Lower lobe of right lung (tissue), 2 donors: ENCODE data around the gene RTL5. TPM values are rescaled to one million over a fixed set of nuclear protein-coding genes. Genes with fewer than 3 reads are reported as not detected.

Experiments
- ATAC-seq, 2 donors: fragments of 200-7000 bp; cut with Tn5 transposase; one replicate each; pipeline ENCODE4 v1.9.1; 2020 to 2022; ENCODE audit warnings: mild to moderate bottlenecking in 2 of 2, moderate library complexity in 2 of 2
- DNase-seq: peaks from one replicate; pipeline ENCODE4 v3.0.0-alpha.2; 2020
- H3K27ac ChIP-seq: fragments of 200-600 bp; one replicate; pipeline ENCODE4 v1.8.0; 2022
- H3K27me3 ChIP-seq: fragments of 200-600 bp; one replicate; pipeline ENCODE4 v1.8.0; 2022; ENCODE audit warnings: low read depth
- H3K36me3 ChIP-seq: fragments of 200-600 bp; one replicate; pipeline ENCODE4 v1.8.0; 2022; ENCODE audit warnings: mild to moderate bottlenecking
- H3K4me1 ChIP-seq: fragments of 200-600 bp; one replicate; pipeline ENCODE4 v1.8.0; 2022
- H3K4me3 ChIP-seq: fragments of 200-600 bp; one replicate; pipeline ENCODE4 v1.8.0; 2022; ENCODE audit warnings: mild to moderate bottlenecking
- H3K9me3 ChIP-seq: fragments of 200-600 bp; one replicate; pipeline ENCODE4 v1.8.0; 2022
- intact Hi-C: fragments of 100-400 bp; cut with DNase I; formaldehyde crosslinking; loops from one replicate; pipeline ENCODE4 v1.11.0; 2022
- total RNA-seq: library from RNA; stranded (reverse); fragmentation: NEBNext Ultra II Directional; extraction: Animal tissue kit (Norgen Biotek cat#: 25700); gene quantifications from one replicate; pipeline ENCODE4 v1.2.1, GENCODE V29; 2021
- TF ChIP-seq, protein P1 (sequence below): fragments of 200-600 bp; IDR thresholded peaks from one replicate; pipeline ENCODE4 v1.8.0; 2022; ENCODE audit warnings: antibody characterized with exemption, mild to moderate bottlenecking
- donor health status: DM: no; HTN: yes; CAD: no; lungs with severe emphysema.

The RTL5 gene
- total RNA-seq, 1 donor from 2014 or later, result 9.9 TPM

GRCh38 chrX:72165551-72165950 lies 33.8 kb upstream of the RTL5 start:
- Histone ChIP-seq H3K27me3 (no peaks in the 10 kb centered on the region), H3K9me3 (no peaks in the 10 kb centered on the region), H3K36me3 (no peaks in the 10 kb centered on the region), H3K4me1 (no peaks in the 10 kb centered on the region), H3K4me3 (no peak overlapping the region), H3K27ac (no peak overlapping the region)
- no peak for ATAC-seq
- TF ChIP-seq, protein P1, sequence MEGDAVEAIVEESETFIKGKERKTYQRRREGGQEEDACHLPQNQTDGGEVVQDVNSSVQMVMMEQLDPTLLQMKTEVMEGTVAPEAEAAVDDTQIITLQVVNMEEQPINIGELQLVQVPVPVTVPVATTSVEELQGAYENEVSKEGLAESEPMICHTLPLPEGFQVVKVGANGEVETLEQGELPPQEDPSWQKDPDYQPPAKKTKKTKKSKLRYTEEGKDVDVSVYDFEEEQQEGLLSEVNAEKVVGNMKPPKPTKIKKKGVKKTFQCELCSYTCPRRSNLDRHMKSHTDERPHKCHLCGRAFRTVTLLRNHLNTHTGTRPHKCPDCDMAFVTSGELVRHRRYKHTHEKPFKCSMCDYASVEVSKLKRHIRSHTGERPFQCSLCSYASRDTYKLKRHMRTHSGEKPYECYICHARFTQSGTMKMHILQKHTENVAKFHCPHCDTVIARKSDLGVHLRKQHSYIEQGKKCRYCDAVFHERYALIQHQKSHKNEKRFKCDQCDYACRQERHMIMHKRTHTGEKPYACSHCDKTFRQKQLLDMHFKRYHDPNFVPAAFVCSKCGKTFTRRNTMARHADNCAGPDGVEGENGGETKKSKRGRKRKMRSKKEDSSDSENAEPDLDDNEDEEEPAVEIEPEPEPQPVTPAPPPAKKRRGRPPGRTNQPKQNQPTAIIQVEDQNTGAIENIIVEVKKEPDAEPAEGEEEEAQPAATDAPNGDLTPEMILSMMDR, result no peak
- intact Hi-C loops, result no loop called here
- DNase-seq, result no peak

GRCh38 chrX:72159769-72160168 lies 28.1 kb upstream of the RTL5 start:
- DNase-seq (no peak), ATAC-seq (no peak)
- intact Hi-C loops, result no loop called here
- TF ChIP-seq, protein P1, result no peak
- Histone ChIP-seq H3K36me3 (no peaks in the 10 kb centered on the region), H3K9me3 (no peaks in the 10 kb centered on the region), H3K27me3 (no peaks in the 10 kb centered on the region), H3K4me3 (no peak overlapping the region), H3K27ac (no peak overlapping the region), H3K4me1 (no peaks in the 10 kb centered on the region)

DNA sequence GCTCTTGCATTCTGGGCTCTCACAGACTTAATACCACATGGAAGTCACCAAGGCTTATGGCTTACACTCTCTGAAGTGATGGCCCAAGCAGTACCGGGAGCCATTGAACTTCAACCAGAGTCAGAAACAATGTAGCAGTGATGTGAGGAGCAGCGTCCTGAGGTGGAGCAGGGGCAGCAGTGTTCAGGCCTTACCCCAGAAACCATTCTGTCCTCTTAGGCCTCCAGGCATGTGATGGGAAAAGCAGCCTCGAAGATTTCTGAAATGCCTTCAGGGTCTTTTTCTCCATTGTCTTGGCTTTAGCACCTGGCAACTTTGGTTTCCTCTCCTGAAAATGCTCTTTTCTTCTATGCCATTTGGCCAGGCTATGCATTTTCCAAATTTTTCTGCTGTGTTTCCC lies 27.1 kb upstream of the RTL5 start:
- TF ChIP-seq, protein P1, result no peak
- no peak overlapping the region for H3K4me3 ChIP-seq
- H3K9me3 ChIP-seq, result no peaks in the 10 kb centered on the region
- H3K27ac ChIP-seq, result no peak overlapping the region
- ATAC-seq (no peak), DNase-seq (no peak)
- intact Hi-C loops, result no loop called here
- no peaks in the 10 kb centered on the region for H3K27me3 ChIP-seq
- no peaks in the 10 kb centered on the region for H3K4me1 ChIP-seq
- H3K36me3 ChIP-seq, result no peaks in the 10 kb centered on the region

DNA sequence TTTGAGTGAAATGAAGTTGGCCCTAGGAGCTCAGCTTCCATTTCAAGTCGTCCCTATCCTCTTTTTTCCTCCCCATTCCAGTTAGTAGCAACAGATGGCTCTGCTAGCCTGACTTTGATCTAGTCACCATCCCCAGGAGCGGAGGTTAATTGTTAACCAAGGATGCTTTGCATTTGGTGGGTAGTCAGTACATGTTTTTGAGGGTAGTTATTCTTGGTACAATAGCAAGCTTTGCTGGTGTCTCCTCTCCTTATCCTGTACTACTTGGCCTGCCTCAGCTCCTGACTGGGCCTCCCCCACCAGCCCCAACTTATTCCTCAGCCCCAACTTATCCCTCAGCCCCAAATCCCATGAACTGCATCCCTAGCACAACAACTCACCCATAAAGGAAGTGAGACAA lies 14.8 kb upstream of the RTL5 start:
- Histone ChIP-seq H3K9me3 (no peaks in the 10 kb centered on the region), H3K4me1 (no peaks in the 10 kb centered on the region), H3K27me3 (no peaks in the 10 kb centered on the region), H3K36me3 (no peaks in the 10 kb centered on the region), H3K27ac (no peak overlapping the region), H3K4me3 (no peak overlapping the region)
- DNase-seq (no peak), ATAC-seq (no peak)
- TF ChIP-seq, protein P1, result no peak
- intact Hi-C loops, result no loop called here

DNA sequence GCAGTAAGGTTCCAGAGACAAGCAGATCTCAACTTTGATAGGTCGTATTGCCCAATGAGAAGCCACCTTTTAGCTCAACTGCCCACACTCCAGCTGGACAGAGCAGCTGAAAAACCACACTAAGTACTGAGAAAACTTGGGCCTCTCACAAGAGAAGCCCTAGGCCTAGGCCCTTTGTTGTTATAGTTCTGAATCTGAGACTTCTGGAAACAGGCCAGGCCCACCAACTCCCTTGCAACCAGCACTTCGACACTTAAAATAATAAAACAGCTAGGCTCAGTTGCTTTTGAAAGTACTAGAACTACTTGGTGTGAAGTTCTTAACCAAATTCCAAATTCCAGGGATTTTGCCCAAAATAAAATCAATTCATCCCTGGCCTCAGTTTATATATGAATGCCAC lies 13.5 kb upstream of the RTL5 start:
- Histone ChIP-seq H3K4me3 (no peak overlapping the region), H3K36me3 (peaks cover 7% of the 10 kb centered on the region), H3K27ac (no peak overlapping the region), H3K9me3 (no peaks in the 10 kb centered on the region), H3K4me1 (no peaks in the 10 kb centered on the region), H3K27me3 (no peaks in the 10 kb centered on the region)
- DNase-seq (no peak), ATAC-seq (no peak)
- intact Hi-C loops, result no loop called here
- TF ChIP-seq, protein P1, result no peak

GRCh38 chrX:72143609-72143907 lies 11.8 kb upstream of the RTL5 start:
- no peaks in the 10 kb centered on the region for H3K9me3 ChIP-seq
- ATAC-seq (no peak), DNase-seq (no peak)
- intact Hi-C loops, result no loop called here
- peaks cover 16% of the 10 kb centered on the region for H3K36me3 ChIP-seq
- TF ChIP-seq, protein P1, result no peak
- no peak overlapping the region for H3K4me3 ChIP-seq
- no peaks in the 10 kb centered on the region for H3K4me1 ChIP-seq
- no peaks in the 10 kb centered on the region for H3K27me3 ChIP-seq
- H3K27ac ChIP-seq, result no peak overlapping the region
